GM18870 (cell line): ENCODE data around the gene FGFRL1.
"Not testable (repeated sequence)": the region's sequence is repeated elsewhere in the genome, so short reads cannot be mapped to it uniquely, and the experiment has no call there.

ENCODE experiments used
- ATAC-seq: cut with Tn5 transposase; IDR thresholded peaks from one replicate; pipeline ENCODE4 v1.9.1; 2021; ENCODE audit warnings: moderate library complexity; ENCODE audit not compliant: unreplicated experiment

The FGFRL1 gene

DNA sequence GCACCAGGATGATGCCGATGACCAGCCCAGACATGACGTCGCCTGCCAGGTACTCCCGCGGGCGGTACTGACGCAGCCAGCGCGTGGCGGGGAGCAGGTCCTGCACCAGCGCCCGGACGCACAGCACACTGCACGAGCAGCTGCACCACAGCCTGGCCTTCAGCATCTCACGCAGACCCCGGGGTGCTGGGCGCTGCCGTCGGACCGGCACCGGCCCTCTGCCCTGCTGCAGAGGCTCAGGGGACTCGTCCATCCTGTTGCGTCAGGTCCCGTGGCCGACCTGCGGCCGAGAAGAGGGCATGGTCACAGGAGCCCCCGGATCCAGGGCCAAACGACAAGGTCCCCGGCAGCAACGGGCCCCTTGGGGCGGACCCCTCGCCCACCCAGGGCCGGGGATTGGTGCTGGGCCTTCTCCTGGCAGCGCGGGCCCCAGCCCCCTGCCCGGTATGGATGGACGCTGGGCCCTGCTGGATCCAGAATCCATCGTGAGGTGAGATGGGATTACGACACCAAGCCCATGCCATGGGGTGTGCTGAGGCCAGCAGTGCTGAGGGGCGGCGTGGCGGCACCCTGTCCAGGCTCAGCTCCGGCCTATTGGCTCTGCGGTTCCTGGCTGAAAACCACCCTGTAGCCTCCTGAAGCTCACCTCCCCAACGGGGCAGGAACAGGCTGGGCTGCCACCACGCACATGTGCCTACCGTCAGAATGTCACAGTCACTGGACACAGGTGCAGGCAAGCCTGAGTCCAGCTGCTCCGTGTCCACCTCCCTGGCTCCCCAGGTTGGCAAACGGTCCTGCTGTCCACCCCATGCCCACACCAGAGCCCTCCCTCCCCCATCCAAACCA is 19.8 kb upstream of the FGFRL1 start:
- ATAC-seq: no peak

- ATAC-seq: no peak
Measured at GRCh38 chr4:992297-993110, 18.9 kb upstream of the FGFRL1 start.

DNA sequence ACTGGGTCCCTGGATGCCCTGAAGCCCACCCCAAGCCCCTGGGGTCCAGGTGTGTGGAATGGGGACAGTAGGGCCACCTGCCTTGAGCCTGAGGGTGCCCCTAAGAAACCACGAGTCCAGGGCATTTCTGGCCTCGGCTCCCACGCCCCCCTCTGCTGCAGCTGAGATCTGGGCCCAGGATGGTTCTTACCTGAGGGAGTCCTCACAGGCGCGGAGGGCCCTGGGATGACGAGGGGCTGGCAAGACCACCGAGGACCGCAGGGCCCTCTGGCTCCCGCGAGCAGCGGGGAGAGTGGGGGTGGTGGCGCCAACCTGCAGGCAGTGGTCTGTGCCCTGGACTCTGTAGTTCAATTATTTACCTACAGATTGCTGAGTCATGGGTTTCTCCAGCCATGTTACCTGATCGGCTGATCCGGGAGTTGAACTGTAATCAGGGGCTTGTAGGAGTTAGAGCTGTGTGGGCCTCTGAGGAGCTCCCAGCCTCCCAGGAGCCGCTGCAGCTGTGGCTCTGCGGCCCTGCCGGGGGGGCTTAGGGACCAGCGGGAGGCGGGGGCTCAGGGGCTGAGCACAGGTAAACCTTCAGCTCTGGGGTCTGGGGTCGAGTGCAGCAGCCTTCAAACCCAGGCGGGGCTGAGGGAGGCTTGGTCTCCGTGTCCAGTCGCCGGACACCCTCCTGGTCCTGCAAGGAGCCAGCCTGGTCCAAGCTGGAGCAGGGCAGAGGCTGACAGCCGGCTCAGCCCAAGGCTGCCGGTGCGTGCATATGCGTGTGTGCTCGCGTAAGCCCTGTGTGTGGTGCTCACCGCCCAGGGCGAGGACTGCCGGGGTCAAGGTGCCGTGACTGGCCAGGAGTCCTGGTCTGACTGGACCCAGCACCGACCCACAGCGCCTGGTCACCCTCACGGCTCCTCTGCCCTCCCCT is 18.1 kb upstream of the FGFRL1 start, which contains the start of gene SLC26A1:
Gene SLC26A1, minus strand, starts transcription at position 294 of the 919 bp plus-strand sequence. CDS start 1,701 bp downstream, outside the sequence.
- ATAC-seq: no peak

DNA sequence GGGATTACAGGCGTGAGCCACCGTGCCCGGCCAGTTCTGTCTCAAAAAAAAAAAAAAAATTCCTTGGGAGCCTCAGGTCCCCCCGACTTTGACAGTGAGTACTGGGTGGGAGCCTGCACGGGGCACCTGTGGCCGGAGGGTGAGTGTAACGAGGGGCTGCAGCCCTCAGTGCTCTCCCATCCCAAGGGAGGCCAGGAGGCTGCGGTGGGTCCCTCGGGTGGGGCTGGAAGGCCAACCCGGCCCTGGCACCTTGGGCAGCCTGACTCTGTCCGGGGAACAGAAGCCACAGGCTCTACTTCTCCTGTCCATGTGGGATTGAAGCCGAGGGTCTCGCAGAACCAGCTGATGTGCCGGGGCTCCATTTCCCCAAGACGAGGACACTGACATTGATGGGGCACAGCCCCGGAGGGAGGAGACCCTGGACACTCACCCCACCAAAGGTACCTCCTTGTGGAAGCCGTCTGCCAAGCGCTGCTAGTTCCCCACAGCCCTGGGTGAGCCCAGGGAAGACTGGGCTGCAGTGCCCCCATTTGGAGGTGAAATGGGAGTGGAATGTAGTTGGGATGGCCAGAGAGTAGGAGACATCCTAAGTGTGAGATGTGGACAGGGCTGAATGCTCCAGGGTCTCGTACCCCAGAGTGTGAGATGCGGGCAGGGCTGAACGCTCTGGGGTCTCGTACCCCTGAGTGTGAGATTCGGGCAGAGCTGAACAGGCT is 16.0 kb upstream of the FGFRL1 start:
- ATAC-seq: no peak

- ATAC-seq: no peak
Measured at GRCh38 chr4:996030-996996, 15.1 kb upstream of the FGFRL1 start.

GRCh38 chr4:996997-997374 is 14.4 kb upstream of the FGFRL1 start:
- ATAC-seq: no peak

- ATAC-seq: no peak
Measured at GRCh38 chr4:997375-998071, 13.9 kb upstream of the FGFRL1 start.

DNA sequence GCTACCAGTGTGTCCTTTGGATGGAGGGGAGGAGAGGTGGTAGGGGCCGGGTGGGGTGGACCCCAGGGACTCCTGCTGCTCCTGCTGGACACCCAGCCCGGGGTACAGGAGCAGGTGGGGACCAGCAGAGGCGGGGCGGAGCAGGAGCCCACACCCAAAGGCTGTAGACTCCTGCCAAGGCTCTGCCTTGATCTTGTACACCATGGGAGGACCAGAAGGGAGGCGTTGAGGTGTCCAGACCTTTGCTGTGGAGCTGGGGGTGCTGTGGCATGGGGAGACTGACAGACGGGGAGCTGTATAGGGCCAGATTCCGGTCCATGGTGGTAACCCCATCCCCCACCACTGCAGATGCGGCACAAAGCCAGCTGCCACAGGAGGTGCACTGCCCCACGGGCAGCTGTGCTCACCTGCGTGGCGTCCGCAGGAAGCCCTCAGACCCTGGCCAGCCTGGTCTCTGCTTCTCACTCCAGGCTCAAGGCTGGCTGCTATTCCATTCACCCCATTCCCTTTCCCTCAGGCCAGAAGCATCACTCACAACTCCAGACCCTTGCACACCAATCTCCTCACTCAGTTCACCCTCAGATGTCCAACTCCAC is 13.2 kb upstream of the FGFRL1 start:
- ATAC-seq: no peak

DNA sequence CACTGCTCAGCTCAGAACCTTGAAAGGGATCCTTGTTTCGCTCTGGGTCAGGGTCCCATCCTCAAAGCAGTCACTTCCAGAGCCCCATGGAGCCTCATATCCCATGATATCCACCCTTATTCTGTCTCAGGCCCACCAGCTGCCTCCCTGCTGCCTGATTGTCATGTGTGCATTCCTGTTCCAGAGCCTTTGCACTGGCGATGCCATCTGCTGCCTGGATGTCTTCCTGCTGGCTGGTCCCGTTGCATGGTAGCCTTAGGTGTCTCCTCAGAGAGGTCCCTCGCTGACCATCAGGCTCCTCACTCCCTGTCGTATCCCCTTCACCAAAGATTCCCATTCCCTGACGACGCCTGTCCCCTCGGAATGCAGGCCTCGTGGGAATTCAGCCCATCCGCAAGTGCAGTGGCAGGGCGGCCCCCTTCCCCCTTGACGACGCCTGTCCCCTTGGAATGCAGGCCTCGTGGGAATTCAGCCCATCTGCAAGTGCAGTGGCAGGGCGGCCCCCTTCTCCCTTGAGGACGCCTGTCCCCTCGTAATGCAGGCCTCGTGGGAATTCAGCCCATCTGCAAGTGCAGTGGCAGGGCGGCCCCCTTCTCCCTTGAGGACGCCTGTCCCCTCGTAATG is 12.1 kb upstream of the FGFRL1 start:
- not testable (repeated sequence) for ATAC-seq

DNA sequence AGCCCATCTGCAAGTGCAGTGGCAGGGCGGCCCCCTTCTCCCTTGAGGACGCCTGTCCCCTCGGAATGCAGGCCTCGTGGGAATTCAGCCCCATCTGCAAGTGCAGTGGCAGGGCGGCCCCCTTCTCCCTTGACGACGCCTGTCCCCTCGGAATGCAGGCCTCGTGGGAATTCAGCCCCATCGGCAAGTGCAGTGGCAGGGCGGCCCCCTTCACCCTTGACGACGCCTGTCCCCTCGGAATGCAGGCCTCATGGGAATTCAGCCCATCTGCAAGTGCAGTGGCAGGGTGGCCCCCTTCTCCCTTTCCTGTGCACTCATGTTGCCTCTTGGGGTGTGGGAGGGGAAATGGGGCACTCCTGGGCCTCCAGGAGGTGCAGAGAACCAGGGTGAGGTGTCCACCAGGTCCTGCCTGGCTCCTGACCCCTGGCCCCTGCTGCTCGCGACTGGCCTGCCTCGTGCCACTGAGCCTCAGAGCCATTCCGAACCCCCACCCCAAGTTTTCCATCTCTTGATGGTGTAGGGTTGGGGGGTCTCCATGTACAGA is 11.5 kb upstream of the FGFRL1 start:
- ATAC-seq: no peak

GRCh38 chr4:1000686-1001260 is 10.7 kb upstream of the FGFRL1 start:
- ATAC-seq: no peak

GRCh38 chr4:1001561-1002130 is 9.8 kb upstream of the FGFRL1 start:
- ATAC-seq: no peak

DNA sequence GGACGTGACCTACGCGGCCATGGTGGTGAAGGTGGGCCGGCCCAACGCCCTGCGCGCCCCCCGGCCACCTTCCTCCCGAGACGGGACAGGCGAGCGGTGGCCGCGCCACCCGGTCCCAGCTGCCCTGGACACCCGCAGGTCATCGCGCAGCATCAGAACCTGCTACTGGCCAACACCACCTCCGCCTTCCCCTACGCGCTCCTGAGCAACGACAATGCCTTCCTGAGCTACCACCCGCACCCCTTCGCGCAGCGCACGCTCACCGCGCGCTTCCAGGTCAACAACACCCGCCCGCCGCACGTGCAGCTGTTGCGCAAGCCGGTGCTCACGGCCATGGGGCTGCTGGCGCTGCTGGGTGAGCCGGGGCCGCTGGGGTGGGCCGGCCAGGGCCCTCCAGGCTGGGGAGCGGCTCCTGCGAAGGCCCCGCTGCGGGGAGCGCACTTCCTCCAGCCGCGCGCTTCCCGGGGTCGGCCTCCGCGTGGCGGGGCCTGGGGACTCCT is 9.2 kb upstream of the FGFRL1 start:
- ATAC-seq: no peak

DNA sequence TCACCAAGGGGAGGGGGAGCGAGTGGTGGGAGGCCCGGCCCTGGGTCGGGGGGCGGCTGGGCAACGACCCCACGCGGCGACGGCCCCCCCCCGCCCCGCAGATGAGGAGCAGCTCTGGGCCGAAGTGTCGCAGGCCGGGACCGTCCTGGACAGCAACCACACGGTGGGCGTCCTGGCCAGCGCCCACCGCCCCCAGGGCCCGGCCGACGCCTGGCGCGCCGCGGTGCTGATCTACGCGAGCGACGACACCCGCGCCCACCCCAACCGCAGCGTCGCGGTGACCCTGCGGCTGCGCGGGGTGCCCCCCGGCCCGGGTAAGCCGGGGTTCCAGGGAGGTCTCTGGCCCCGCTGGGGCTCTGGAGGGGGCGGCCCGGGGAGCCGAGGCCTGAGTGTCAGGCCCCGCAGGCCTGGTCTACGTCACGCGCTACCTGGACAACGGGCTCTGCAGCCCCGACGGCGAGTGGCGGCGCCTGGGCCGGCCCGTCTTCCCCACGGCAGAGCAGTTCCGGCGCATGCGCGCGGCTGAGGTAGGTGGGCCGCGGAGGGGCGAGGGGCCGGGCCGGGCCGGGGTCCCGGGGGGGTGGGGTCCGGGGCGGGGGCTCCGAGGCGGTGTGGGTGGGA is 8.7 kb upstream of the FGFRL1 start:
- no peak for ATAC-seq

- ATAC-seq: no peak
Measured at GRCh38 chr4:1003271-1004070, 8.0 kb upstream of the FGFRL1 start.
